GM13976 (cell line): ENCODE results near the gene RIPOR1.

ENCODE experiments used
- DNase-seq: peaks from one replicate; pipeline ENCODE4 v3.0.0; 2012; ENCODE audit warnings: low spot score
- in situ Hi-C: fragments of 300-500 bp; cut with MboI; formaldehyde crosslinking; loops from one replicate; pipeline ENCODE4 v1.12.0; 2022; ENCODE audit warnings: low sequenced_read_pairs, mixed read lengths, inconsistent platforms; ENCODE audit not compliant: unreplicated experiment
- TF ChIP-seq, protein P1 (sequence below): IDR thresholded peaks from 2 replicates; pipeline ENCODE4 v1.5.1; 2012; ENCODE audit warnings: borderline replicate concordance, mild to moderate bottlenecking; ENCODE audit not compliant: insufficient read depth; ENCODE audit errors: extremely low read depth, missing control alignments, control extremely low read depth

The RIPOR1 gene

GRCh38 chr16:67534431-67534830 lies 5.8 kb downstream of the RIPOR1 start:
- TF ChIP-seq, protein P1, sequence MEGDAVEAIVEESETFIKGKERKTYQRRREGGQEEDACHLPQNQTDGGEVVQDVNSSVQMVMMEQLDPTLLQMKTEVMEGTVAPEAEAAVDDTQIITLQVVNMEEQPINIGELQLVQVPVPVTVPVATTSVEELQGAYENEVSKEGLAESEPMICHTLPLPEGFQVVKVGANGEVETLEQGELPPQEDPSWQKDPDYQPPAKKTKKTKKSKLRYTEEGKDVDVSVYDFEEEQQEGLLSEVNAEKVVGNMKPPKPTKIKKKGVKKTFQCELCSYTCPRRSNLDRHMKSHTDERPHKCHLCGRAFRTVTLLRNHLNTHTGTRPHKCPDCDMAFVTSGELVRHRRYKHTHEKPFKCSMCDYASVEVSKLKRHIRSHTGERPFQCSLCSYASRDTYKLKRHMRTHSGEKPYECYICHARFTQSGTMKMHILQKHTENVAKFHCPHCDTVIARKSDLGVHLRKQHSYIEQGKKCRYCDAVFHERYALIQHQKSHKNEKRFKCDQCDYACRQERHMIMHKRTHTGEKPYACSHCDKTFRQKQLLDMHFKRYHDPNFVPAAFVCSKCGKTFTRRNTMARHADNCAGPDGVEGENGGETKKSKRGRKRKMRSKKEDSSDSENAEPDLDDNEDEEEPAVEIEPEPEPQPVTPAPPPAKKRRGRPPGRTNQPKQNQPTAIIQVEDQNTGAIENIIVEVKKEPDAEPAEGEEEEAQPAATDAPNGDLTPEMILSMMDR = no peak
- no peak for DNase-seq
- in situ Hi-C loops = loop anchor here (10.0 to 25.0 kb wide), 2 partner anchors 110 to 278 kb away; partner anchors contain the start of genes CARMIL2, RANBP10 and TSNAXIP1

- no peak for DNase-seq
- TF ChIP-seq, protein P1 = no peak
- in situ Hi-C loops = loop anchor here (10.0 to 25.0 kb wide), 2 partner anchors 110 to 277 kb away; partner anchors contain the start of genes CARMIL2, RANBP10 and TSNAXIP1
These were observed 6.6 kb downstream of the RIPOR1 start for GRCh38 chr16:67535201-67535600.

DNA sequence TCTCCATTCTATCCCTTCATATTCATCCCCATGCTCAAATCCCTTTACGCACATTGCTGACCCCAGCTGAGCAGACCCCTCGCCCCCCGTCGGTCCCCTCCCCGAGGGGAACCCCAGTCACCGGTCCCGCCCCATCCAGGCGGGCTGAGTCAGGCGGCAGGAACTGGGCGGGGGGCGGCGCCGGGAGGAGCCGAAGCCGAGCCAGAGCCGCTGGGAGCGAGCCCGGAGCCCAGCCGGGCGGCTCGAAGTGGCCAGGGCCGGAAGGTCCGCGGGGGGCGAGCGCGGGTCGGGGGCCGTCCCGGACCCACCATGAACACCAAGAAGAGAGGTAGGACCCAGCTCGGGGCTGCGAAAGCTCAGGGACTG lies 8.6 kb downstream of the RIPOR1 start:
- peak; percentile 76 for DNase-seq
- in situ Hi-C loops = loop anchor here (10.0 to 25.0 kb wide), 2 partner anchors 108 to 275 kb away; partner anchors contain the start of genes CARMIL2, RANBP10 and TSNAXIP1
- TF ChIP-seq, protein P1 = peak; percentile 4

- peak; percentile 89 for DNase-seq
- in situ Hi-C loops = loop anchor here (10.0 to 25.0 kb wide), 2 partner anchors 107 to 274 kb away; partner anchors contain the start of genes CARMIL2, RANBP10 and TSNAXIP1
- TF ChIP-seq, protein P1 = no peak
These were observed 9.3 kb downstream of the RIPOR1 start for GRCh38 chr16:67537636-67538591.

DNA sequence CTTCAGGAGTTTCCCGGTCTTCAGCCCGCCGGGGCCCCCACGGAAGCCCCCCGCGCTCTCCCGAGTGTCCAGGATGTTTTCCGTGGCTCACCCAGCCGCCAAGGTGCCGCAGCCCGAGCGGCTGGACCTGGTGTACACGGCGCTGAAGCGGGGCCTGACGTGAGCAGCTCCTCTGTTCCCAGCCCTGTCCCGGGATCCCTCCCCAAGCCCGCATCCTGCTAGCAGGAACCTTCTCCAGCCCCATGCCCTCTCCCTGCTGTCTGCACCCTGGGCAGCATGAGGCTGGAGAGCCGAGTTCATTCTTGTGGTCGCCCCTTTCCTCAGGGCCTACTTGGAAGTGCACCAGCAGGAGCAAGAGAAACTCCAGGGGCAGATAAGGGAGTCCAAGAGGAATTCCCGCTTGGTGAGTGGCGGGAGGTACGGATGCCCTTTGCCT lies 10.1 kb downstream of the RIPOR1 start:
- in situ Hi-C loops = loop anchor here (10.0 to 25.0 kb wide), 2 partner anchors 106 to 274 kb away; partner anchors contain the start of genes CARMIL2, RANBP10 and TSNAXIP1
- TF ChIP-seq, protein P1 = no peak

DNA sequence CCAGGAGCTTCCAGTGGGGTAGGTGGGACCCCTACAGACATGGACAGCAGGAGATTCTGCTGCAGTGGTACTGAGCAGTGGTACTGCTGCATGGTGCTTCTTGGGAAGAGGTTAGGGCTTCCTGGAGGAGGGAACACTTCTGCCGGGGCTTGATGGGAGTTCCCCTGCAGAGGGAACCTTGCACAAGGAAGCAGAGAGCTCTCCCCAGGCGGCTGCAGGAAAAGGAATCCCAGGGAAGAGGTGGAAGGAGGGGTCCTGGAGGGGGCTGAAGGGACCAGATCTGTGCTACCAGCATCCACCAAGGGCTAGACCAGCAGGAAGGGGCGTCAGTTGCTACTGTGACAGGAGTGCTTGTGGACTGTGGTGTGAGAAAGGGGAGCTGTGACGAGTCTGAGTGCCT lies 10.6 kb downstream of the RIPOR1 start:
- DNase-seq = no peak
- in situ Hi-C loops = loop anchor here (10.0 to 25.0 kb wide), 2 partner anchors 106 to 273 kb away; partner anchors contain the start of genes CARMIL2, RANBP10 and TSNAXIP1
- TF ChIP-seq, protein P1 = no peak

More for the DNA sequence above, 10.1 kb downstream of the RIPOR1 start:
- DNase-seq = no peak
